GM18517 (cell line): ENCODE measurements around the gene IL1F10.

Experiments used
- ATAC-seq: cut with Tn5 transposase; IDR thresholded peaks from one replicate; pipeline ENCODE4 v1.9.1; 2021; ENCODE audit warnings: mild to moderate bottlenecking, moderate library complexity; ENCODE audit not compliant: unreplicated experiment

IL1F10 gene

DNA sequence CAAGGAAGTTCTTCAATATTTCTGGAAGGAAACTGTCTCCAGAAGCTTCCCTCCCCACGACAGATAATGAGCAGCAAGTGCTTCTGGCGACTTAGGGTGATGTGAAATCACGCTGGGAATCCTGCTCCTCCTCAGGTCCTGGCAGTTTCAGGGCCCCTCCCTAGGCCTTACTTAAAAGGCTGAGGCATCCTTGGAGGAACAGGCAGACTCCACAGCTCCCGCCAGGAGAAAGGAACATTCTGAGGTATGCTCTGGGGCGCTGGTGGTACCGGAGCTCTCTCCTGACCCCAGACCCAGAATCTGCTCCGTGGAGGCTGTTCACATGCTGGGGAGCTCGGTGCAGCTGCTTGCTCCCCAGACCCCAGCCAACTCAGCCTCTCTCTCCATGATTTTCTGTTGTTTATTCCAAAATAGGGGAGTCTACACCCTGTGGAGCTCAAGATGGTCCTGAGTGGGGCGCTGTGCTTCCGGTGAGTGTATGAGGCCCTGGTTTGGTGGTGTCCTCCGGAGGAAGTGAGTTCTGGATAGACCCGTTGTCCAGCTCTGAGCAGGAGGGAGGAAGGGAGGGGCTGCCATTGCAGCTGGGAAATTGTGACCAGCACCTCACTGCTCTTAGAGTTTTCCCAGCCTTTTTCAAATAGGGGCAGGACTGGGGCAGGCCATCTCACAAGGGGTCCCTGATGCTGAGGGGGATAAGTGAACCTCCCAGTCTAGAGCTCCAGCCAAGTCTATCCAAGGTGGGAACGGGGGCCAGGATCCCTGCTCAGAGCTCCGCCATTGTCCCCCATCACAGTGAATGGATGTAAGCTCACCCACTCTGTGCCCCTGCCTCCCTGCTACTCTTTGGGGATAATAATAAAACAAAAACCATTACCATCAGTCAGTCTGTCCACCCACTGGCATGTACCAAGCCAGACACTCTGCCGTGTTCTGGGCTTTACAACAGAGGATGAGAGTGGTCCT is 8.5 kb upstream of the IL1F10 start, which contains the start of gene IL36RN:
Gene IL36RN (plus strand): TSS at position 201 of the 963 bp plus-strand sequence. CDS start 241 bp downstream, at position 442.
- ATAC-seq: no peak

DNA sequence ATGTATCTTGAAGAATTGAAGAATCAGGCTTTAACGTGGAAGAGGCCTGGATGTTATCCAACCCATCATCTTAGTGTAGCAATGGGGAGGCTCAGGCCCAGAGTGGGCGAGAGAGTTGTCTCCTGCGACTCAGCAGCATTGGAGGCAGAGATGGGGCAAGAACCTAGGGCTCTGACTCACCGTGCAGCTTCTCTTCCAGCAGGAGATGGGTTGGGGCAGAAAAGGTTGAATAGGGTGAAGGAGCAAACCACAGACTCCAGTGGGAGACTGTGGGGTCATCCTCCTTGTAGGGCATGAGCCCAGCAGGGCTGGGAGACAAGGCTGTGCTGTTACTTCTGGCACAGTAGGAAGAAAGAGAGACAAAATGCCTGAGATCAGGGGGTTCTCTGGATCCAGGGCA is 7.4 kb upstream of the IL1F10 start:
- no peak for ATAC-seq

DNA sequence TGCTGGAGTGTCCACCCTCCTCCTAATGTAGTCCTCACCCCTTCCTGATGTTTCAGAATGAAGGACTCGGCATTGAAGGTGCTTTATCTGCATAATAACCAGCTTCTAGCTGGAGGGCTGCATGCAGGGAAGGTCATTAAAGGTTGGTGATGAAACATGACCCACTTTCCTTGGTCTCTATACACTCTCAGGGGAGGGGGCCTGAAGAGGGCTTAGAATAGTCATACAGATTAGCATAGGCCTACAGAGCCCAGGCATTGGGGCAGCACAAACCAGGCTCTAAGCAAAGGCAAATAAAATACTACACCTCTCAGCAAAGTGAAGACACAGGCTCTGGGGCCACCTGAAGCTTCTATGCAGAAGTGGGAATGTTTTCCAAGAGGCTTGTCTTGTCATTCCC is 7.0 kb upstream of the IL1F10 start:
- no peak for ATAC-seq

DNA sequence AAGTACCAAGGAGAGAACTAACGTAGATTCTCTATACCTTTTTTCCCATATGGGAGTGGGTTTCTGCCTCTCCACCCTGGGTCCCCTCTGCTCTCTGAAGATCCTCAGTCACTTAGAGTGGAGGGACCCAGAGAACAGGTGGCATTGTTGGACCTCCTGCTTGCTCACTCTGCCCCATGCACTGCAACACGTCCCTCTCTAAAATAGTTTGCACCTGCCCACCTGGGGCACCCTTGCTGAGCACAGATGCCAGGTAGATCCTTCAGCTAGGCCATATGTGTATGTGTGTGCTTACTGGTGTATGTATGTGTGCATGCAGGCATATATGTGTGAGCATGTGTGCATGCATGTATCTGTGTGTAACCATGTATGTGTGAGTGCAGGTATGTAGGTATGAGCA is 6.5 kb upstream of the IL1F10 start:
- ATAC-seq: no peak

DNA sequence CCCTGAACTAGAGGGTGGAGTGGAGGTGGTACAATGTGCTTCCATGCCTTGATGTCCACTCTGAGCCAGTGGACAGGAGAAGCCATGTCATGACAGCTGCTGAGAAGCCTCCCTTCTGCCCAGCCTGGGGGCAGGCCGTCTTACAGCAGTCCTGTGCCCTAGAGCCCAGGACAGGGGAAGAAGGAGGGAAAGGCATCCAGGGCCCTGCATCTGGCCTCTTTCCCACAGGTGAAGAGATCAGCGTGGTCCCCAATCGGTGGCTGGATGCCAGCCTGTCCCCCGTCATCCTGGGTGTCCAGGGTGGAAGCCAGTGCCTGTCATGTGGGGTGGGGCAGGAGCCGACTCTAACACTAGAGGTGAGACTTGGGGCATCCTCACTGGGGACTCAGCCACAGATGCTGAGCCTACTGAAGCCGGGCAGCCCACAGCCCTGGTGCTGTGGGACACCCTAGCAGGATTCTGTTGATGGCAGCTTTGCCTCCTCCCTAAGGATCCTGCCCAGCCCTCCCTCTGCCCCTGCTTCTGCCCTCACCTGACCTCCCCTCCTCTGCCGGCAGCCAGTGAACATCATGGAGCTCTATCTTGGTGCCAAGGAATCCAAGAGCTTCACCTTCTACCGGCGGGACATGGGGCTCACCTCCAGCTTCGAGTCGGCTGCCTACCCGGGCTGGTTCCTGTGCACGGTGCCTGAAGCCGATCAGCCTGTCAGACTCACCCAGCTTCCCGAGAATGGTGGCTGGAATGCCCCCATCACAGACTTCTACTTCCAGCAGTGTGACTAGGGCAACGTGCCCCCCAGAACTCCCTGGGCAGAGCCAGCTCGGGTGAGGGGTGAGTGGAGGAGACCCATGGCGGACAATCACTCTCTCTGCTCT is 5.6 kb upstream of the IL1F10 start:
- ATAC-seq: no peak

DNA sequence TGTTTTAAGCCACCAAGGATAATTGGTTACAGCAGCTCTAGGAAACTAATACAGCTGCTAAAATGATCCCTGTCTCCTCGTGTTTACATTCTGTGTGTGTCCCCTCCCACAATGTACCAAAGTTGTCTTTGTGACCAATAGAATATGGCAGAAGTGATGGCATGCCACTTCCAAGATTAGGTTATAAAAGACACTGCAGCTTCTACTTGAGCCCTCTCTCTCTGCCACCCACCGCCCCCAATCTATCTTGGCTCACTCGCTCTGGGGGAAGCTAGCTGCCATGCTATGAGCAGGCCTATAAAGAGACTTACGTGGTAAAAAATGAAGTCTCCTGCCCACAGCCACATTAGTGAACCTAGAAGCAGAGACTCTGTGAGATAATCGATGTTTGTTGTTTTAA is 3.5 kb upstream of the IL1F10 start:
- no peak for ATAC-seq

DNA sequence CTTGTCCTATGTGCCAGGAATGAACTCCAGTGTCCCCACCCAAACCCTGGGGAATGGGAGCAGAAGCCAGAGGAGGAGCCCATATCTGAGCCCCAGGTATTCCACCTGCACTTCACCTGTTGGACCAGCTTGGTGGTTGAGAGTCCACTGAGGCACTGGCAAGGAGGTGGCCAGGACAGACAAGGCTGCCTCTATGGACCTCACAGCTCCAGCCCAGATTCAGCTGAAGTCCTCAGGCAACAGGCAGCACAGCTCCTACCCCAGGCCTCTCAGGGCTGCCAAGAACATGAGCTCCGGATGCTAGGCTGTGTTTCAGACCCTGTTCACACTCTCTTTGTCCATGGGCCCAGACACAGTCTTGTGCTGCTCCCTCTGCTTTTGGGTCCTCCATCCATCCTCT is 2.9 kb upstream of the IL1F10 start:
- ATAC-seq: no peak

DNA sequence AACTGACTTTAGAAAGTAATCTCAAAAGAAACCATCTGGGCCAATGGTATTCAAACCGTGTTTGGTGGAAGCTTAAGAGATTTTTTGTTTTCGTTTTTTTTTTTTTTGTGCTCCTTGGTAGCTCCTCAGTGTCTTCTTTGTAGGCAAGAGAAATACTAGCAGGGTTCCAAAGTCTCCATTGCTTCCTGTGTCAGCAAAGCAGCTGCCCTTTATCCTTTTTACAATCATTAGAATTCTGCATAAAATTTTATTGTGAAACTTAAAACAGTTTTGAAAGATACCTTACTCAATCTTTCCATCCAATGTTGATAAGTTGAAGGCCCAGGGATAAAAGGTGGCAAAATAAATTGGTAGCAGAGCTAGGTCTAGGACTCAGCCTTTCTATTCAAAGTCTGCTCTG is 479 bp downstream of the IL1F10 start:
- no peak for ATAC-seq

DNA sequence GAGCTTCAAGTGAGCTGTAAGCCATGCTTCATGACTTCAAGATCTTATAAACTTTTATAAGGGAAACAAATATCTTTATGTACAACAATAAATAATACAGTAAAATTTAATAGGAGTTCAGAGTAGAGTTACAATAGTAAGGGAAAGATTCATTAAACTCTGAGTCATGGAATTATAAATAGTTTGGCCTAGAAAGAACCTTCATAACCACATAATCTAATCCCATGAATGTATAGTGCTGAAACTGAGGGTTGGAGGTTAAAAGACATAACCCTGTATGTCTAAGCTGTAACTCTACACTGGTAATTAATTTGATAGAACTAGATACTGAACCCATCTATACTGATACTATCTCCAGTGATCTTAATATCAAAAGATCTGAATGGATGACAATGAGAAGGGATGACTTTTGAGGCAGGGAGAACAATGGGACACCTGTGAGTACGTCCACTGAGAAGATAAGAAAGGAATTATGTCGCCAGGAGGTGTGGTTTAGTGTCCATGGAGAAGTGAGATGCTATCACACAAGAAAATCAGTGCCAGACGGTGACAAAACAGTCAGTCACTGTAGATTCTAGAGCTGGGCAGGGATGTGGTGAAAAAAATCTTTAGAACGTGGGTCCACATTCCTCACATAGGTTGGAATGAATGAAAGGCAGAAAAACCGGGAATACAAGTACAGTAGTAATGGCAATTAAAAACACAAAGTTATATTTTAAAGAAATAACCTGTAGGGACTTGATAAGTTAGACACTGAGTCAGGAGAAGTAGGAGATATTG is 1.1 kb downstream of the IL1F10 start:
- ATAC-seq: no peak

DNA sequence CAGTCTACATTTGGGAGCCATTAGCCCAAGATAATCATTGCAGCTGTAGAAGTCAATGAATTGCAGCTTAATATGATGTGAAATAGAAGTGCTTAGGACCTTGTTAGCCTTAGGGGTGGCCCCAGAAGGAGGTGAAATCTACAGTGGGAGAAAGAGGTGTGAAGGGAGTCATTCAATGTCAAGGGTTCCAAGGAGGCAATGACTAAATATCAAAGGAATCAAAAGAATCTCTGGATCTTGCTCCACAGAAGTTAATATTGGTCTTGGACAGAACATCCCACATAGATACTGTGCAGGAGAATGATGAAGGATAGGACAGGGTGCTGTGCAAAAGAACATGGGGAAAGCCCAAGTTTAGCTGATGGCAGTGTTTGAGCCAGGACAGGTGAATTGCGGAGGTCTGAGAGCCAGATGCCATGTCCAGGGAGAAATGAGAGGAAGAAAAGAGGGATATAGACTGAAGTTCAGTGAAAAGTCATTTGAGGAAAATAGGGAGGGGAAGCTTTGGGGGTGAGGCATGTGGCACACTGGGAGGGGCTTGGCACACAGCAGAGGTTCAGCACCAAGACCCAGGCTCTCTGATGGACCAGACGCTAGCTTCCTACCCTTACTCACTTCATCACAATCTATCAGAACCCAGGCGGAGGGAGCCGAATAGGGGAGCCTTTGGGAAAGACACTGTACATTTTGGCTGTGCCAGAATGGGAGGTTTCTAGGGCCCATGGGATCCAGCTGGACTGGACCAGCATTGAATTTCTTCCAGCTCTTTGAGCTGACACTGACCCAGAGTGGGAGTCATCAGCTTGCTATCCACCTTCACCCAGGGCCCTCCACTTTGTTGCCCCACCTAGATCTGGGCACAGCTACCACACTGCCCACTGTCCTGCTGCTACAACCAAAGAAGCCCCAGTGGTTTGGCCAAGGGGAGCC is 2.2 kb downstream of the IL1F10 start:
- no peak for ATAC-seq

DNA sequence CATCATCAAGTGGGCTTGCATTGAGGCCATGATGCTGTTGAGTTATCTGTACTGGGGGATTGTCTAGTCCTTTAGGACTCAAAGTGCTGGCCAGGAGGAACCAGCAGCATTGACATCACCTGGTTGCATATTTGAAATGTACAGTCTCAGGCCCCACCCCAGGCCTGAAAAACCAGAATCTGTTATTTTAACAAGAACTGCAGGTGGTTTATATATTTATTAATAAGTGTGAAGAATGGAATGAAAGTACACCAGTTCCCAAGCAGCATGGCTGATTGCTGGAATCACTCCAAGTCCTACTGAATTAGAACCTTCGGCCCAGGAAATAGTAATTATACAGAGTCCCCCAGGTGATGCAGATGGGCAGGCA is 2.8 kb downstream of the IL1F10 start:
- no peak for ATAC-seq

DNA sequence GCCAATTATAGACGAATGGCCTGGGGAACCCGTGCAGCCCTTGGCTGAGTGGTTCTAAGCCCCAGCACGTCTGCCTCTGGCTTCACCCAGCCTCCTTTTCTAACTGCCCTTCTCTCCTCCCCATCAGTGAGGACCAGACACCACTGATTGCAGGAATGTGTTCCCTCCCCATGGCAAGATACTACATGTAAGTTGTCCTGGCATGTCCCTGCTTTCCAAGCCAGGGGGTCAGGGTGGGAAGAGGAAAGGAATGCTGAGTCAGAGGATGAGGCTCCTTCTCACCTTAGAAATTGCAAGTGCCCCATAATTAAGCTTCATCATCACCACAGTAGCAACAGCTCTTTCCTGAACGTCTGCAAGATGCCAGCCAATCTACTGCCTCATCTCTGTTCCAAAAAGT is 4.8 kb downstream of the IL1F10 start:
- no peak for ATAC-seq

DNA sequence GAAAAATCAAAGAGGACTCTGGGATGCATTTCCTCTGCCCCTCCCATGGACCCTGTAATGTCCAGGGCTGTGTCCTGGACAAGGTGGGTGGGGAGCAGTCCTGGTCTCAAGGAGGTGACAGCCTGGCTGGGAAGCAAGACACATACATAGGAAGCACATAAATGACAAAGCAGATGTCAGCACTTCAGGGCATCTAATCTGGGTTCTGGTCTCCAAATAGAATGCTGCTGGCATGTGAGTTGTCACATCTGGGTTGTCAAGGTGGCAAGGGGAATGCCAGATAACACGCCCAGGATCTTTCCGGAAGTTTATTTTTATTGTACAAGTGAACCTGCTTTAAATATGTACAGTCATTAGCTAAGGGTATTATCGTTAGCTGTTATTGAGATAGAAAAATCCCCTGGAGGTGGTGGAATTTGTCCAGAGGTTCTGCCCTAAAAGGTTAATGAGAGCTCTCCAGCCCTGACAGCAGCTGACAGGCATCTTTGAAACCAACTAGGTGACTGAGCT is 5.6 kb downstream of the IL1F10 start:
- no peak for ATAC-seq

DNA sequence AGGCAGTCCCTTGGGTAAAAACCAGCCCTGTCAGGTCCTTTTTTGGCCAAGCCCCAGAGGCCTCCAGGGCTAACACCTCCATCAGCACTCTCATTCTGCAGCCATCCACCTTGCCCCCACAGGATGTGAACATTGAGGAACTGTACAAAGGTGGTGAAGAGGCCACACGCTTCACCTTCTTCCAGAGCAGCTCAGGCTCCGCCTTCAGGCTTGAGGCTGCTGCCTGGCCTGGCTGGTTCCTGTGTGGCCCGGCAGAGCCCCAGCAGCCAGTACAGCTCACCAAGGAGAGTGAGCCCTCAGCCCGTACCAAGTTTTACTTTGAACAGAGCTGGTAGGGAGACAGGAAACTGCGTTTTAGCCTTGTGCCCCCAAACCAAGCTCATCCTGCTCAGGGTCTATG is 7.3 kb downstream of the IL1F10 start:
- ATAC-seq: no peak

DNA sequence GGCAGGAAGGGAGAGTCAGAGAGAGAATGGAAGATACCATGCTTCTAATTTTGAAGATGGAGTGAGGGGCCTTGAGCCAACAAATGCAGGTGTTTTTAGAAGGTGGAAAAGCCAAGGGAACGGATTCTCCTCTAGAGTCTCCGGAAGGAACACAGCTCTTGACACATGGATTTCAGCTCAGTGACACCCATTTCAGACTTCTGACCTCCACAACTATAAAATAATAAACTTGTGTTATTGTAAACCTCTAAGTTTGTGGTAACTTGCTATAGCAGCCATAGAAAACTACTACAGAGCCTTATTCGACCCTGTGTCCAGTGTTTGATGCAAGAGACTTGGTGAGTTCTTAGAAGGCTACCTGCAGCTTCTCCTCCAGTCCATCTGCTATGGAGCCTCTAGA is 7.8 kb downstream of the IL1F10 start:
- no peak for ATAC-seq

DNA sequence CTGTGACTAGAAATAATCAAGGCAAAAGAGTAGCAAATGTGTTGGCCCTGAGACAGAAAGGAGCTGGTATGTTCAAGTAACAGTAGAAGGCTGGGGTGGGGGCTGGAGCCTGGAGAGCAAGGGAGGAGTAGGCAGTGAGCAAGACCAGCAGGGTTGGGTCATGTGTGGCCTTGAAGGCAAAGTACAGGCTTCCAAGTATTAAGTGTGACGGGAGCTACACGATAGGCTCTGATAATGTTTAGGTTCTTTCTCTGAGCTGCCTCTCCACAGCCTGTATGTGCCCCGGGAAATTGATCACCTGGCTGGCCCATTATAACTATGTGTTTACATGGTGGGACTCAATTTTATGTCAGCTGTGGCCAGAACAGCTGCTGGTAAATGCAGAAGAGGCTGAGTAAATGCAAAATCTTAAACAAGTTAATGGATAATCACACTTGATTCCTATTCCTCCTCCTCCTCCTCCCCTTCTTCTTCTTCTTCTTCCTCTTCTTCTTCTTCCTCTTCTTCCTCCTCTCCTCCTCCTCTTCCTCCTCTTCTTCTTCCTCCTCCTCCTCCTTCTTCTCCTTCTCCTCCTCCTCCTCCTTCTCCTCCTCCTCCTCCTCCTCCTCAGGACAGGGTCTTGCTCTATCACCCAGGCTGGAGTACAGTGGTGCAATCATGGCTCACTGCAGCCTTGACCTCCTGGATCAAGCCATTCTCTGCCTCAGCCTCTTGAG is 9.3 kb downstream of the IL1F10 start:
- ATAC-seq: no peak

DNA sequence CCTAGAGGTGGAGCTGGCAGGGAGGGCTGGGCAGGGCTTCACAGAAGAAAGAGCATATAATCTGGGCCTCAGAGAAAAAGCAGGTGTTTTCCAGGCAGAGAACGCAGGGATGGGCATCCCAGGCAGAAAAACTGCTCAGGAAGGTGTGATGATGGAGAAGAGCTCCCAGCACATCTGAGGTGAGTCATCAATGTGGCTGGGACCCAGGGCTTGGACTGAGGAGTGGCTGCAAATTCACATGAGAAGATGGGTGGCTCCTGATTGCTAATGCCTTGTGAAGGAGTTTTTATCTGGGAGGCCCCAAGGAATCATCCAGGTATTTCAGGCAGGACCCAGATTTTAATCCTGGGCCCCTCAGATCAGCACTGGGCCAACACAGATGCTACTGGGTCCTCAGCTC is 10.2 kb downstream of the IL1F10 start:
- no peak for ATAC-seq

DNA sequence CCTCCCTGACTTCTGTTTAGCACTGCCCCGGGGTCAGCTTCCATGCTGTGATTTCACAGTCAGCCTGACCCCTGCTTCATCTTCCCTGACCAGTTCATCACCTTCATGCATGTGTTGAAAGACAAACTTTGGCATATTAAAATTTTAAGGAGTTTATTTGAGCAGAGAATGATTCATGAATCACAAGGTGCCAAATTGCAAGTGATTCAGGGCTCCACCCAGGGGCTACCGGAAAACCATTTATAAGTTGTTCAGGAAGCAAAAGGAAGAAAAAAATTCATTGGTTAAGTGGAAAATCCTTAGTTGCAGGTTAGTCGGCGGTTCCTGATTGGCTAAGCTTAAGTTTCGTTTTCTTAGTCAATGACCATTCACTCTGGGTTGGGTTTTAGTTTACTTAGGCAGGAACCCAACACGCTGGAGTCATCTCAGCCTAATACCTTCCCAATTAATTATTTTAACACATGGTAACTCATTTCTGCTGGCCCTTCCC is 10.6 kb downstream of the IL1F10 start:
- ATAC-seq: no peak

DNA sequence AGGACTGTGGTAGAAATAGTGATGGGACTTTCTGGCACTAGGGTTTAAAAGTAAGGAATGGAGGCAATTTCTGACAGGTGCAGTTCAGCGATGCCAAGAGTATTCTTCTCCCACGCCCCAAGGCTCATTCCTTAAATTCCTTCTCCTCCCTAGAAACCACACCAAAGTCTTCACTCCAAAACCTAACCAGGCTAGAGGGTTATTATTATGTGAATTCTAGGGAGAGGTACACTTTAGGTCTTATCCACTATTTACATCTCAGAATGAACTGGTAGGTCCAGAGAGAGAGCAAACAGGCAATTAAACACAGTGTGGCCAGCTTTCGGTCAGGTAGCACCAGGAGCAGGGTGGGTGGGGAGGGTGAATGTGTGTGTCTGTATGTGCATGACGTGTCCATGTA is 11.4 kb downstream of the IL1F10 start:
- no peak for ATAC-seq
